Measurements from ENCODE around the gene ULK4. TPM values are rescaled to one million over a fixed set of nuclear protein-coding genes. Genes with fewer than 3 reads are reported as not detected.

Gene ULK4
- total RNA-seq, 1 donor from 2014 or later, result 13.3 TPM

- ATAC-seq (no peak), DNase-seq (ENCODE audit: low spot score) (no peak)
- intact Hi-C loops (cut with DNase I), result no loop called here
Measured at GRCh38 chr3:41241800-41242571, 719.9 kb downstream of the ULK4 start.

- DNase-seq (ENCODE audit: low spot score) (no peak), ATAC-seq (no peak)
- intact Hi-C loops (cut with DNase I), result no loop called here
Measured at GRCh38 chr3:41241161-41241560, 720.7 kb downstream of the ULK4 start.

GRCh38 chr3:41239587-41239986 is 722.3 kb downstream of the ULK4 start:
- intact Hi-C loops (cut with DNase I), result no loop called here
- DNase-seq (ENCODE audit: low spot score), result no peak
- no peak for ATAC-seq

DNA sequence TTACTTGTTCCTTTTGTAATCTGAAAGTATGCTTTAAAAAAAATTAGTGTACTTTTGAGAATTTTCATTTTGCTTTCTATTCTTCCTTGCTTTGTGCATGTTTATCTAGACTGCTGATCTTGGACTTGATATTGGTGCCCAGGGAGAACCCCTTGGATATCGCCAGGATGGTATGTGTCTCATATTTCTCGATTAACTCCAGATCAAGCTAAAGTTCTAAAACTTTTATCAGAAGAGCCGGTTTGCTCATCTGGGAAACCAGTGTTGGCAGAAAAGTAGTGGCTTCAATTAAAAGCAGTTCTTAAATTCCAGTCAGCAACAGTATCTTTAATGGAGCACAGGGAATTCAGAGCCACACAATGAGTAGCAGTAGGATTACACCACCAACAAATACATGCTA is 724.0 kb downstream of the ULK4 start:
- intact Hi-C loops (cut with DNase I), result no loop called here
- DNase-seq (ENCODE audit: low spot score) (no peak), ATAC-seq (peak; percentile 70)

- ATAC-seq, result no peak
- DNase-seq (ENCODE audit: low spot score), result no peak
- intact Hi-C loops (cut with DNase I), result no loop called here
Measured at GRCh38 chr3:41236228-41236627, 725.7 kb downstream of the ULK4 start.

GRCh38 chr3:41234823-41235721 is 726.8 kb downstream of the ULK4 start:
- no peak for DNase-seq (ENCODE audit: low spot score)
- no peak for ATAC-seq
- intact Hi-C loops (cut with DNase I), result no loop called here

GRCh38 chr3:41224120-41224806 is 737.6 kb downstream of the ULK4 start:
- intact Hi-C loops (cut with DNase I), result no loop called here
- DNase-seq (ENCODE audit: low spot score), result no peak
- peak; percentile 98 for ATAC-seq

GRCh38 chr3:41223691-41224090 is 738.2 kb downstream of the ULK4 start:
- intact Hi-C loops (cut with DNase I), result no loop called here
- no peak for ATAC-seq
- DNase-seq (ENCODE audit: low spot score), result no peak

DNA sequence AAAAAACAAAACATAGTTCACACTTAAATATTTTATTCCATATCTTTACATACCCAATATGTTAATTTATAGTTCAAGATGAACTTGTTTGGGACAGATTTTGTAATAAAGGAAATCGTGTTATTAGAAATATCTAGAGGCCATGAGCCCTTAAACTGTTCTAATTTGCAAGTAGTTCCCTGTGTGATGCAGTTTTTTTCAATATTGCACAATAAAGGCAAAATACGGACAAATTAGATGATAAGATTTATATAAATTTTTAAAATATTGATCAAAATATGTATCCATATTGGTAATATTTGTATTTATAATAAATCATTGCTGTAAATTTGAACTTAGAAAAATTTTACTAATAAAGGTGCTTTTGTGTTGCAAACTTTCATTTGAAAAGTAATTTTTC is 738.8 kb downstream of the ULK4 start:
- ATAC-seq, result no peak
- intact Hi-C loops (cut with DNase I), result no loop called here

DNA sequence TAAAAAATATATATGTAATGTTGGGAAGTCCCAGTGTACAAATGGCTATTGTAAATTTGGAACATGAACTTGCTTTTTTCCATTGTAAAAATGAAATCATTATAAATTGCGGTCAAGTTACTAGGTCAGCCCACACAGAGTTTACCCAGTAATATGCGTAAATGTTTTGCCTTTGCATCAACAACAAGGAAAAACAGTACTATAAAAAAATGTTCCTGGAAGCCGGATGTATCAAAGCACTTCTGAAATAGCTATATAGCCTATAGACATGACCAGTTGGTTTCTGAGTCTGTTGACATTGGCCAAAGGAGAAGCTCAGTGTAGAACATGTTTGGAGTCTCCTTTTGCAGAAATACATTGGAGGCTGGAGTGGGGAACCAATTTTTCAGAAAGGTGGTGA is 739.4 kb downstream of the ULK4 start:
- DNase-seq (ENCODE audit: low spot score) (no peak), ATAC-seq (no peak)
- intact Hi-C loops (cut with DNase I), result no loop called here

More for the DNA sequence above, 738.8 kb downstream of the ULK4 start:
- no peak for DNase-seq (ENCODE audit: low spot score)

GRCh38 chr3:41222012-41222411 is 739.9 kb downstream of the ULK4 start:
- intact Hi-C loops (cut with DNase I), result no loop called here
- DNase-seq (ENCODE audit: low spot score) (no peak), ATAC-seq (no peak)

DNA sequence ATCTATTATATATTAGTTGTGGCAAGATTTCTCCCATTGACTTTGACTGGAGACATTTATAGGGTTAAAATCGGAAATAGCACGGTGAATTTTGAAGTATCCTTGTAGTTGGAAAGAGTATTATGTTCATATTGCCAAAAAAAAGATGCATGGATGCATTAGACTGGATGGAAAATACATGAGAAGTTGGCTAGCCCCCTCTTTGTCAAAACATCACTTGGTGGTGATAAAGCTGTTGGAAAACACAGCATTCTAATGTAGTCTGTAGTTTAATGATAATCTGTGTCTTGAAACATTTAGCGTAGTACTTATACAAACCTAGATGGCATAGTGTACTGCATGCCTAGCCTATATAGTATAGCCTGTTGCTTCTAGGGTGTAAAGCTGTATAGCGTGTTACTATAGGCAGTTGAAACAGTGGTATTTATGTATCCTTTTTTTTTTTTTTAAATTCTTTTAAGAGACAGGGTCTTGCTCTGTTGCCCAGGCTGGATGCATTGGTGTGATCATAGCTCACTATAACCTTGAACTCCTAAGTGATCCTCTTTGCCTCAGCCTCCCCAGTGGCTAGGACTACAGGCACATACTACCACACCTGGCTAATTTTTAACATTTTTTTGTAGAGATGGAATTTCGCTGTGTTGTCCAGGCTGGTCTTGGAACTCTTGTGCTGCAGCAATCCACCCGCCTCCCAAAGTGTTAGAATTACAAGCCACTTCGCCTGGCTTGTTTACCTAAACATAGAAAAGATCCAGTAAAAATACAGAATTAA is 740.8 kb downstream of the ULK4 start:
- DNase-seq (ENCODE audit: low spot score) (no peak), ATAC-seq (no peak)
- intact Hi-C loops (cut with DNase I), result no loop called here

- ATAC-seq, result no peak
- intact Hi-C loops (cut with DNase I), result no loop called here
- no peak for DNase-seq (ENCODE audit: low spot score)
Measured at GRCh38 chr3:41219424-41219823, 742.5 kb downstream of the ULK4 start.

DNA sequence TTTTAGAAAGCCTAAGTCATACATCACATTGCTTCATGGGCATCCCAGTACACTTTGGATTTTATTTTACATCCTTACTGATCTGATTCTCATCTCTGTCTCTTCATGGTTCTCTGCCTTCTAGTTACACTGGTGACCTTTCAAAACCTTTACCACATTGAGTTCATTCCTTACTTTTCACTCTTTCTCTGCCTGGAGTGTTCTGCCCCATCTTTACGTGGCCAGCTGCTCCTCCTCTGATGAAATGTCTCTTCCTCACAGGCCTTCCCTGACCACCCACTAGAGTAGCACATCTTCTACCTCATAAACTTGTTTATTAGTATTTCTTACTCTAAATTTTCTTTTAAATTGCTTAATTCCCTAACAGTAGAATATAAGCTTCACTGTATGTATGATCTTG is 744.9 kb downstream of the ULK4 start:
- intact Hi-C loops (cut with DNase I), result no loop called here
- no peak for ATAC-seq

GRCh38 chr3:41216422-41216821 is 745.5 kb downstream of the ULK4 start:
- ATAC-seq (no peak), DNase-seq (ENCODE audit: low spot score) (no peak)
- intact Hi-C loops (cut with DNase I), result no loop called here

More for the DNA sequence above, 744.9 kb downstream of the ULK4 start:
- DNase-seq (ENCODE audit: low spot score), result no peak

DNA sequence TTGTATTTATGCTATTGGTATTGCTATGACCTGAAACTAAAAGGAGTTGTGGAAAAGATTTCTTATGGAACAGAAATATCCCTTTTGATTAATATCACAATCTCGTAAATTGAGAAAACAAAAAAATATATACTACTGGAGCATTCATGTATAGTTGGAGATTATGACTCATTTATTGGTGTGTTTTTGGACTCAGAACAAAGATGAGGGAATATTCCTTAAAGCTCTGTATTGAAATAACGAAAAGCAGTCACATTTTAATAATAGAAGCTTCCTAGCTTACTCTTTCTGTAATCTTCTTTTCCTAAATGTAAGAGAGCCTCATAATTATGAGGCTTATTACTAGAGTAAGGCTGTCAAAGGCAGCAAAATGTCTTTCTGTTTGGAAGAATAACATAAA is 748.3 kb downstream of the ULK4 start:
- ATAC-seq, result no peak
- no peak for DNase-seq (ENCODE audit: low spot score)
- intact Hi-C loops (cut with DNase I), result no loop called here

DNA sequence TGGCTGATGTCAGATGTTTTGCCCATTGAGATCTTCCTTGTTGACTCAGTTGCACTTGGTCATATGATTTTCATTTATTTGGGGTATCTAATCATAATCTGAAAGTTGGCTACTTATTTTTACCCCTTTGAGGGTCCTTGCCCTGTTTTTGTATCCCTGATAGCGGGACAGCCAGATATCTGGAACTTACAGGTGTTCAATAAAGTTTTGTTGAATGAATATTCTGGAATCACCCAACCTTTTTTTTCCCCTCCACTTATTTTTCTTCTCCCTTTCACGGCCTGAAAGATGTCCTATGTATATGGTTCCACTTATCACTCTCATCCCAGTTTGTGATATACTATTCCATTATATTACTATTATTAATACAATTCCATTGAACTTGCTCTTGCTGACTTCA is 749.8 kb downstream of the ULK4 start:
- DNase-seq (ENCODE audit: low spot score), result no peak

DNA sequence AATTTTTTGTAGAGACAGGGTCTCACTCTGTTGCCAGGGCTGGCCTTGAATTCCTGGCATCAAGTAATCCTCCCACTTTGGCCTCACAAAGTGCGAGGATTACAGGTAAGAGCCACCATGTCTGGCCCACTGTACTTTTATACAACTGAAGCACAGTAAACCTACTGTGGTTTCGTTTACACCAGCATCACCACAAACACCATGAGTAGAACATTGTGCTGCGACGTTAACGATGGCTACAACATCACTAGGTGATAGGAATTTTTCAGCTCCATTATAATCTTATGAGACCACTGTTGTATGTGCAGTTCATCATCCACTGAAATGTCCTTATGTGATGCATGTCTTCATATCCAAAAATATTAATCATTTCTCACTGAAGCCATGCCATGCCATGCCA is 750.9 kb downstream of the ULK4 start:
- intact Hi-C loops (cut with DNase I), result no loop called here
- ATAC-seq, result no peak
- DNase-seq (ENCODE audit: low spot score), result no peak

More for the DNA sequence above, 749.8 kb downstream of the ULK4 start:
- no peak for ATAC-seq
- intact Hi-C loops (cut with DNase I), result no loop called here

GRCh38 chr3:41209646-41210045 is 752.3 kb downstream of the ULK4 start:
- DNase-seq (ENCODE audit: low spot score), result no peak
- ATAC-seq, result no peak
- intact Hi-C loops (cut with DNase I), result no loop called here
